HEK293T (cell line): ENCODE data around the gene WNK1.

Experiments used
- CTCF ChIA-PET: fragments of 350-600 bp; formaldehyde crosslinking; extraction: SDS; loops from one replicate; lab custom pipeline; 2021; ENCODE audit warnings: antibody characterized with exemption, inconsistent platforms; lab: Yijun Ruan, JAX
- POLR2A ChIA-PET: fragments of 350-600 bp; formaldehyde crosslinking; extraction: SDS; loops from one replicate; lab custom pipeline; 2020; ENCODE audit warnings: antibody characterized with exemption, inconsistent platforms; lab: Yijun Ruan, JAX
- DNase-seq: peaks from one replicate; pipeline ENCODE4 v3.0.0; 2012; ENCODE audit warnings: mixed read lengths; ENCODE audit errors: extremely low spot score
- ARNT ChIP-seq: fragments of 450-650 bp; IDR thresholded peaks from 2 replicates; pipeline ENCODE4 v1.6.1; 2017; ENCODE audit warnings: mild to moderate bottlenecking
- BHLHE40 ChIP-seq: fragments of 450-650 bp; IDR thresholded peaks from 2 replicates; pipeline ENCODE4 v1.6.1; 2016; ENCODE audit warnings: mild to moderate bottlenecking, moderate library complexity, borderline replicate concordance
- CTBP1 ChIP-seq: fragments of 450-650 bp; IDR thresholded peaks from 2 replicates; pipeline ENCODE4 v1.6.1; 2016; ENCODE audit warnings: borderline replicate concordance
- ELF4 ChIP-seq: fragments of 450-650 bp; IDR thresholded peaks from 2 replicates; pipeline ENCODE4 v1.6.1; 2017; ENCODE audit warnings: antibody characterized with exemption
- FOXA1 ChIP-seq: fragments of 450-650 bp; IDR thresholded peaks from 2 replicates; pipeline ENCODE4 v1.6.1; 2016; ENCODE audit warnings: mild to moderate bottlenecking
- FOXK2 ChIP-seq: fragments of 450-650 bp; IDR thresholded peaks from 2 replicates; pipeline ENCODE4 v1.6.1; 2016; ENCODE audit warnings: mild to moderate bottlenecking
- FOXM1 ChIP-seq: fragments of 450-650 bp; IDR thresholded peaks from 2 replicates; pipeline ENCODE4 v1.6.1; 2017; ENCODE audit warnings: mild to moderate bottlenecking, borderline replicate concordance
- HDGF ChIP-seq: fragments of 450-650 bp; IDR thresholded peaks from 2 replicates; pipeline ENCODE4 v1.6.1; 2017; ENCODE audit warnings: antibody characterized with exemption, borderline replicate concordance
- L3MBTL2 ChIP-seq: fragments of 450-650 bp; conservative IDR thresholded peaks from 2 replicates; pipeline ENCODE4 v1.6.1; 2016; ENCODE audit warnings: mild to moderate bottlenecking
- LEF1 ChIP-seq: fragments of 450-650 bp; IDR thresholded peaks from 2 replicates; pipeline ENCODE4 v1.6.1; 2017; ENCODE audit warnings: mild to moderate bottlenecking, borderline replicate concordance
- NFRKB ChIP-seq: fragments of 450-650 bp; IDR thresholded peaks from 2 replicates; pipeline ENCODE4 v1.6.1; 2016; ENCODE audit warnings: mild to moderate bottlenecking, moderate library complexity
- PKNOX1 ChIP-seq: fragments of 450-650 bp; IDR thresholded peaks from 2 replicates; pipeline ENCODE4 v1.6.1; 2016
- SP1 ChIP-seq: fragments of 450-650 bp; IDR thresholded peaks from 2 replicates; pipeline ENCODE4 v1.6.1; 2017
- SUZ12 ChIP-seq: fragments of 450-650 bp; IDR thresholded peaks from 2 replicates; pipeline ENCODE4 v1.6.1; 2016; ENCODE audit warnings: mild to moderate bottlenecking
- TARDBP ChIP-seq: fragments of 450-650 bp; IDR thresholded peaks from 2 replicates; pipeline ENCODE4 v1.6.1; 2016
- ZNF384 ChIP-seq: fragments of 450-650 bp; IDR thresholded peaks from 2 replicates; pipeline ENCODE4 v1.6.1; 2016

The WNK1 gene

GRCh38 chr12:906062-906585 lies 153.7 kb downstream of the WNK1 start:
- DNase-seq = no peak
- ChIA-PET CTCF (interaction anchor here (0.8 kb wide), 1 partner anchor 336 kb away, joined by 3 read pairs; no protein-coding TSS in a partner anchor), POLR2A (no interaction called here)
- TF ChIP-seq SUZ12 = no peak
- no peak for TF ChIP-seq HDGF
- no peak for TF ChIP-seq FOXK2
- TF ChIP-seq L3MBTL2 = no peak
- no peak for TF ChIP-seq FOXM1
- no peak for TF ChIP-seq FOXA1
- no peak for TF ChIP-seq BHLHE40
- no peak for TF ChIP-seq LEF1
- TF ChIP-seq PKNOX1 = no peak
- no peak for TF ChIP-seq NFRKB
- no peak for TF ChIP-seq CTBP1

DNA sequence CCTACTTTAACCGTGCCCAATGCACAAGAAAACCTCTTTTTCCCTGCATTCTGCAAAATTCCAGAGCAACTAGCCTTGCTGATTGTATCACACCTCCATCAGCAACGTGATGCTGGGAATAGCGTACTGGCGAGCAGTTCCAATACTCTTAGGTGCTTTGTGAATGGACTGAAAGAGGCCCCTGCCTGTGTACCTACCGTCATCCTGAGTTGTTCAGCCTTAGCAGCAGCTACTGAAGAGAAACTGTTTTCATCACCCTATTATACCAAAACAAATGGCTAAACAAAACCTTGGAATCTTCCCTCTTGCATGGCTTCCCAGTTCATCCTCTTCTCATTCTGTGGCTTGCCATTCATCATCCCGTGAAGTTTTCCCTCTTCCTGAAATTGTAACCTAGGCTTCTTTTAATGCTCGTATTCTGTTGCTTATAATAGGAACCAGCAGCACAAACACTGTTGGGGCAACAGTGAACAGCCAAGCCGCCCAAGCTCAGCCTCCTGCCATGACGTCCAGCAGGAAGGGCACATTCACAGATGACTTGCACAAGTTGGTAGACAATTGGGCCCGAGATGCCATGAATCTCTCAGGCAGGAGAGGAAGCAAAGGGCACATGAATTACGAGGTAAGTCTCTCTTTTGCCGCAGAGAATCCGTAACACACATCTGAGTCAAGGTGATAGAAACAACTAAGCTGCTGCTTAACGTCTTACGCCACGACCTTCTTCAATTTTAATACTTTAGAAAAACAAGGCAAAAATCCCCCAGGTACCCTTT lies 155.2 kb downstream of the WNK1 start:
- POLR2A ChIA-PET = no interaction called here
- TF ChIP-seq FOXK2 (no peak), PKNOX1 (no peak), CTBP1 (no peak), FOXA1 (no peak), SUZ12 (no peak), TARDBP (no peak), FOXM1 (no peak), ELF4 (no peak), L3MBTL2 (no peak), SP1 (no peak), ZNF384 (no peak), LEF1 (no peak), HDGF (no peak), ARNT (no peak), NFRKB (no peak), BHLHE40 (no peak)
- CTCF ChIA-PET = interaction anchor here (0.6 kb wide), 1 partner anchor 280 kb away, joined by 3 read pairs; no protein-coding TSS in a partner anchor
- no peak for DNase-seq

GRCh38 chr12:909861-910260 lies 157.5 kb downstream of the WNK1 start:
- TF ChIP-seq ZNF384 (no peak), NFRKB (no peak), HDGF (no peak), SP1 (no peak), TARDBP (no peak), L3MBTL2 (no peak), BHLHE40 (no peak), SUZ12 (no peak), FOXK2 (no peak), ARNT (no peak)
- POLR2A ChIA-PET = interaction anchor here (0.8 kb wide), 1 partner anchor 40 kb away, joined by 3 read pairs; the partner anchor contains the start of gene RAD52
- no peak for DNase-seq
- CTCF ChIA-PET = no interaction called here

DNA sequence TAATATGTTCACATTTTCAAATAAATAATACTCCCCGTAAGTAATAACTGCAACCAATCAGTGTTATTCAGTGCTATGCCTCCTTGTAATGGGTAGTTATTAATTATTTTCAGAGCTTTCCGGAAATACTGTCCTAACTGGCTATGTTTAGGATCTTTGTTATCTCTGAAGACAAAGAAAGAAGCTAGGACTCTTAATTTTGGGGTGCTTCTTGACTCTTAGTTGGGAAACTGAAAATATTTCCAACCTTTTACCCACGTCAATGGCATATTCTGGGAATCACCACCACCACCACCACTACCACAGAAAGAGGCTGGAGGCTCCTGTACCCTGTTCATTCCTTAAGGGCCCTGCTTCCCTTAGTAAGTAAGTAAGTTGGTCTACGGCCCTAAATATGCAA lies 158.0 kb downstream of the WNK1 start:
- POLR2A ChIA-PET = no interaction called here
- TF ChIP-seq HDGF (no peak), NFRKB (no peak), FOXA1 (no peak), ELF4 (no peak), L3MBTL2 (no peak), FOXK2 (no peak), ZNF384 (no peak), PKNOX1 (no peak), CTBP1 (no peak), ARNT (no peak)
- CTCF ChIA-PET = no interaction called here
- no peak for DNase-seq

DNA sequence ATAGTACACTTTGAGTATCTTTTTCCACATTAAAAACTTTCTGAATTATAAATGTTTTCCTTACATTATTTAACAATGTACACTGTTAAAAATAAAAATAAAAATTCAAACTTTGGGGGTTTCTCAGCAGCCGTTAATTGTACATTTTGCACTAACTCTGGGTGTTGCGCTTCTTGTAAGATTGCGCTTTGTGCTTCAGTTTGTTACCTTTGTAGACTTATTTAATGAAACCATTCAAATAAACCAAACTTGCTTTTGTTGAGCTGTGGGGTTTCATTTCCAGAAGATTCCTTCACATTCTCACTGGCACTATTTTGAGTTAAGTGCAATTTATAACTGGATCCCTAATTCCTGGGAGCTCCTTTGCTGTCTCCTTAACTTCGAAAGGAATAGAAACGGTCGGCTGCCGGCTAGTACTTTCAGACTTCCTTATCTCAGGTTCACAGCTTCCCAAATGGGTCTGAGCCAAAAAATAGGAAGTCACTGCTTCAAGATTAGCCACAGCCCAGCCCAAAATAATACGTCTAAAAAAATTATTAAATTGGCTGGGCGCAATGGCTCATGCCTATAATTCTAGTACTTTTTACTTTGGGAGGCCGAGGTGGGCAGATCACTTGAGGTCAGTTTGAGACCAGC lies 158.9 kb downstream of the WNK1 start:
- CTCF ChIA-PET = no interaction called here
- no peak for TF ChIP-seq TARDBP
- no peak for TF ChIP-seq LEF1
- no peak for TF ChIP-seq FOXA1
- TF ChIP-seq FOXK2 = no peak
- no peak for TF ChIP-seq L3MBTL2
- TF ChIP-seq ELF4 = no peak
- no peak for TF ChIP-seq PKNOX1
- no peak for TF ChIP-seq ZNF384
- TF ChIP-seq FOXM1 = no peak
- TF ChIP-seq HDGF = no peak
- POLR2A ChIA-PET = no interaction called here
- no peak for DNase-seq
